ENCODE data around the gene ABCA12.

DNA sequence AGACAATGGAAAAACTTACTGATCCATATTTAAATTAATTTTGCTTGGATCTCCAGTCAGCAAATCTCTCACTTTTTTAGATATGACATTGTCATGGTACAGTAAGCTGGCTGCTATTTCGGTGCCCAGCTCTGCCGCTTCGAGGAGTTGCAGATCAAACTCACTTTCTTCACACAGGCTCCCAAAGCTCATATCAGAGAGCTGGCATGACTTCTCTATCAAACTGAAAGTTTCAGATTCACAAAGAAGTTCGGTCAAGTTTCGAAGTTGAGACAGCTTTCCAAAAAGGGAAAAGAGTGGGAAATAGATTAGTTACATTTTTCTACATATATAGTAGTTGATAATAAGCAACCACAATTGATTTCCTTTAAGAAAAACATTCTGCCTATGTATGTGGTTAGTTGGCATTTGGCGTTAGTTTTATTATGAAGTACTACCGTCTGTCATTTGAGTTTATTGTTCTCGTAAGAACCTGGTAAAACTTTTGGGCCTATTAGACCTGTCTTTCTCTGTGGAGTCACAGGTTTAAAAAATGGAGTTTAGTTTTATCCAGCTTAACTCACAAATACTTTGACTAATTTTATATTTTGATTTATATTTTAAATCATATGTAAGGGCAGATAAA lies 118.8 kb downstream of the ABCA12 start:
- TF ChIP-seq, protein P1, sequence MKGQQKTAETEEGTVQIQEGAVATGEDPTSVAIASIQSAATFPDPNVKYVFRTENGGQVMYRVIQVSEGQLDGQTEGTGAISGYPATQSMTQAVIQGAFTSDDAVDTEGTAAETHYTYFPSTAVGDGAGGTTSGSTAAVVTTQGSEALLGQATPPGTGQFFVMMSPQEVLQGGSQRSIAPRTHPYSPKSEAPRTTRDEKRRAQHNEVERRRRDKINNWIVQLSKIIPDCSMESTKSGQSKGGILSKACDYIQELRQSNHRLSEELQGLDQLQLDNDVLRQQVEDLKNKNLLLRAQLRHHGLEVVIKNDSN (IDR thresholded peaks at IDR 0.05; ENCODE audit: borderline replicate concordance, low read depth): no peak
- TF ChIP-seq RFX5 (IDR thresholded peaks at IDR 0.05; ENCODE audit: low read length) (no peak), EP300 (IDR thresholded peaks at IDR 0.05; ENCODE audit: borderline replicate concordance in 1 of 2, low read depth in 1 of 2, low read length in 1 of 2) (no peak), SMC3 (IDR thresholded peaks at IDR 0.05; ENCODE audit: low read depth, low read length) (no peak), YY1 (IDR thresholded peaks at IDR 0.05; ENCODE audit: low read depth) (no peak), FOSL2 (IDR thresholded peaks at IDR 0.05; ENCODE audit: borderline replicate concordance, low read depth) (no peak), EZH2phosphoT487 (IDR thresholded peaks at IDR 0.05; ENCODE audit: borderline replicate concordance, low read depth) (no peak), FOXJ3 (CRISPR knock-in tag; IDR thresholded peaks at IDR 0.05) (no peak), GATA2 (CRISPR knock-in tag; IDR thresholded peaks at IDR 0.05) (no peak), TAF1 (IDR thresholded peaks at IDR 0.05; ENCODE audit: borderline replicate concordance, low read depth, low read length) (no peak), RAD21 (IDR thresholded peaks at IDR 0.05; ENCODE audit: low read length) (no peak), POLR2AphosphoS5 (IDR thresholded peaks at IDR 0.05; ENCODE audit: low read depth, low read length) (no peak), SIN3A (IDR thresholded peaks at IDR 0.05; ENCODE audit: borderline replicate concordance, low read depth, low read length) (no peak)
- TF ChIP-seq, protein P2, sequence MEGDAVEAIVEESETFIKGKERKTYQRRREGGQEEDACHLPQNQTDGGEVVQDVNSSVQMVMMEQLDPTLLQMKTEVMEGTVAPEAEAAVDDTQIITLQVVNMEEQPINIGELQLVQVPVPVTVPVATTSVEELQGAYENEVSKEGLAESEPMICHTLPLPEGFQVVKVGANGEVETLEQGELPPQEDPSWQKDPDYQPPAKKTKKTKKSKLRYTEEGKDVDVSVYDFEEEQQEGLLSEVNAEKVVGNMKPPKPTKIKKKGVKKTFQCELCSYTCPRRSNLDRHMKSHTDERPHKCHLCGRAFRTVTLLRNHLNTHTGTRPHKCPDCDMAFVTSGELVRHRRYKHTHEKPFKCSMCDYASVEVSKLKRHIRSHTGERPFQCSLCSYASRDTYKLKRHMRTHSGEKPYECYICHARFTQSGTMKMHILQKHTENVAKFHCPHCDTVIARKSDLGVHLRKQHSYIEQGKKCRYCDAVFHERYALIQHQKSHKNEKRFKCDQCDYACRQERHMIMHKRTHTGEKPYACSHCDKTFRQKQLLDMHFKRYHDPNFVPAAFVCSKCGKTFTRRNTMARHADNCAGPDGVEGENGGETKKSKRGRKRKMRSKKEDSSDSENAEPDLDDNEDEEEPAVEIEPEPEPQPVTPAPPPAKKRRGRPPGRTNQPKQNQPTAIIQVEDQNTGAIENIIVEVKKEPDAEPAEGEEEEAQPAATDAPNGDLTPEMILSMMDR (IDR thresholded peaks at IDR 0.05): no peak
